GM12891 (cell line): Measurements from ENCODE around the gene PTGR2.
"Not testable (repeated sequence)": the region's sequence is repeated elsewhere in the genome, so short reads cannot be mapped to it uniquely, and the experiment has no call there.

Experiments used
- DNase-seq: peaks from one replicate; pipeline ENCODE4 v3.0.0; 2011; ENCODE audit warnings: low spot score; ENCODE audit not compliant: insufficient read length
- FAIRE-seq: peaks from 2 replicates; lab custom pipeline; 2011; peaks lifted over from hg19 to GRCh38; lab: Jason Lieb, UNC
- PAX5 ChIP-seq: IDR thresholded peaks from 2 replicates; pipeline ENCODE4 v1.6.1; 2011; ENCODE audit warnings: low read length, moderate library complexity, mild to moderate bottlenecking; ENCODE audit not compliant: insufficient read depth, severe bottlenecking
- POLR2A ChIP-seq: IDR thresholded peaks from 2 replicates; pipeline ENCODE4 v1.6.1; 2011; ENCODE audit warnings: low read depth, low read length, control low read depth
- POLR2AphosphoS5 ChIP-seq: IDR thresholded peaks from 2 replicates; pipeline ENCODE4 v1.6.1; 2011; ENCODE audit warnings: low read depth, low read length, control low read depth
- POU2F2 ChIP-seq: IDR thresholded peaks from 2 replicates; pipeline ENCODE4 v1.6.1; 2011; ENCODE audit warnings: low read depth, mild to moderate bottlenecking, control low read depth, low read length, moderate library complexity
- SPI1 ChIP-seq: IDR thresholded peaks from 2 replicates; pipeline ENCODE4 v1.6.1; 2011; ENCODE audit warnings: low read depth, low read length, control low read depth
- TAF1 ChIP-seq: IDR thresholded peaks from 2 replicates; pipeline ENCODE4 v1.6.1; 2011; ENCODE audit warnings: low read depth, low read length, control low read depth

The PTGR2 gene

DNA sequence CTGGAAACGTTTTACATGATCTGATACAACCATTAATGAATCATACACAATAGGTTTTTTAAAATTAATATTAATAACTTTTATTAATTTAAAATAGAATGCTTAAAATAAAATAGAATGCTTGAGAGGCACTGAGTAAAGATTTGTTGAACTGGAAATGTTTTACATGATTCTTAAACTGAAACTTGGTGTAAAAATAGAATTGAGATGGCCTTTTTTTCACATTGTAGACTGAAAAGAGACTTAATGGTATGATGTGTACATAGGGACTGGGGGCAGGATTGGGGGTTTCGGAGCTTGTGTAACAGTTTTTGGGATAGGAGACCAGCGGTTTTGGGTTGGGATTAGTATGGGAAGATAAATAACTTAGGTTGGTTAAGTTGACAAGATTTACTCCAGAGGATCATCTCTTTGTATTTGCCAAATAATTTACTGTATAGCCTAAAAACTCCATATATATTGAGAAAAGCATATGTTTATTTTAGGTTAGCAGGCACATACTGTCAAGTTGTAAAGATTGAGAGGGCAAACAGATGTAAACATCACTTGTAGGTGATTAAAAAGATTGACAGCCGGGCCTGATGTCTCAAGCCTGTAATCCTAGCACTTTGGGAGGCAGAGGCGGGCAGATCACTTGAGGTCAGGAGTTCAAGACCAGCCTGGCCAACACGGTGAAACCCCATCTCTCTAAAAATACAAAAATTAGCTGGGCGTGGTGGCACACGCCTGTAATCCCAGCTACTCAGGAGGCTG lies 33.0 kb downstream of the PTGR2 start:
- no peak for DNase-seq
- TF ChIP-seq POLR2AphosphoS5 (no peak), TAF1 (no peak), POU2F2 (no peak), PAX5 (no peak), SPI1 (no peak), POLR2A (no peak)
- FAIRE-seq, result no peak

- FAIRE-seq, result peak; percentile 96
- TF ChIP-seq TAF1, result peak; percentile 37; the same call in 1 of the 2 replicates
- no peak for TF ChIP-seq PAX5
- TF ChIP-seq SPI1, result no peak
- peak; percentile 75 for TF ChIP-seq POLR2AphosphoS5
- TF ChIP-seq POLR2A, result peak; percentile 54
- peak; percentile 79 for DNase-seq
Measured at GRCh38 chr14:73886449-73887317, 35.1 kb downstream of the PTGR2 start, which contains the start of gene ZNF410. TSS of gene ZNF410 (plus strand) at chr14:73886859. CDS start at chr14:73892176, 5,317 bp downstream.

DNA sequence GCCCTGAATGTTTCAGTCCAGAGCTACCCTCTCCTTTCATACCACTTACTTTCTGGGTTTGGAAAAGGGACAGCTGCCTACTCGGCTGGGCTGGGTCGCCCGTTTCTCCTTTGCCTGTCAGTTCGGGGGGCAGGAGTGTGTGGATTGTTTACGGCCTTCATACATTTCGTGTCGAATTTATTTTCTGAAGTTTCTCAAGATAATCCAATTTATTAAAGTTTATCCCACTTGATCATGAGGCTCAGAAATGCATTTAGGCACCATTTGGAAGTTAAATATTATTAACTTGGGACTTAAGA lies 35.6 kb downstream of the PTGR2 start:
- DNase-seq, result no peak
- TF ChIP-seq TAF1, result no peak
- TF ChIP-seq POLR2AphosphoS5, result no peak
- TF ChIP-seq PAX5, result no peak
- TF ChIP-seq SPI1, result no peak
- TF ChIP-seq POLR2A, result no peak
- no peak for TF ChIP-seq POU2F2
- FAIRE-seq, result no peak

GRCh38 chr14:73887694-73888459 lies 36.2 kb downstream of the PTGR2 start:
- DNase-seq, result no peak

GRCh38 chr14:73888460-73888725 lies 36.8 kb downstream of the PTGR2 start:
- TF ChIP-seq POLR2AphosphoS5, result no peak
- no peak for TF ChIP-seq POU2F2
- no peak for TF ChIP-seq POLR2A
- no peak for FAIRE-seq
- DNase-seq, result no peak

More at GRCh38 chr14:73887694-73888459, 36.2 kb downstream of the PTGR2 start:
- TF ChIP-seq POU2F2, result no peak
- TF ChIP-seq PAX5, result no peak
- no peak for TF ChIP-seq POLR2AphosphoS5
- no peak for TF ChIP-seq TAF1
- TF ChIP-seq POLR2A, result no peak
- no peak for TF ChIP-seq SPI1
- FAIRE-seq, result no peak

DNA sequence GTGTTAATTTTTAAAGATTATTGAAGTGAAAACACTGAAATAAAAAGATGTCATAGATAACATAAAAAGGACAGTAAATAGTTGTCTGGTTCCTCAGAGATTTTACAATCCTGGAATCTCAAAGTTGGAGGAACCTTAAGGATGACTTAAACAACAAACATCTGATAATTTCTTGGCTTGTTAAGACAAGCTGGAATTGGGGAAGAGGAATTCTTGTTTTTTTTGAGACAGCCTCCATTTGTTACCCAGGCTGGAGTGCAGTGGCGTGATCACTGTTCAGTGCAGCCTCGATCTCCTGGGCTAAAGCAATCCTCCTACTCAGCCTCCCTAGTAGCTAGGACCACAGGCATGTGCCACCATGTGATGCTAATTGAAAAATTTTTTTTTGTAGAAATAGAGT lies 37.3 kb downstream of the PTGR2 start:
- DNase-seq, result no peak
- no peak for FAIRE-seq
- TF ChIP-seq POU2F2 (no peak), PAX5 (no peak), POLR2AphosphoS5 (no peak), POLR2A (no peak)

DNA sequence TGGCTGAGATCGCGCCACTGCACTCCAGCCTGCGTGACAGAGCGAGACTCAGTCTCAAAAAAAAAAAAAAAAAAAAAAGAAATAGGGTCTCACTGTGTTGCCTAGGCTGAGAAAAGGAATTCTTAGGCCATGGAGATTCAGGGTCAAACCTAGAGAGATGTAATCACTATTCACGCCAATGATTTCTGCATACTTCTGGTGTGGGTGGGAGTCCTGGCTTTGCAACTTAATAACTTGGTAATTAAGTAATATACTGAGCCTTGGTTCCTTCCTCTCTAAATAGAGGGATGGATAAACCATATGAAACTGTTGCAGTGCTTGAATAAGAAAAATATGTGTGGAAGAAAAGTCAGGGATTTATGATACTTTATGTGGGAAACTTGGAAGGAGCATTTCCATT lies 37.7 kb downstream of the PTGR2 start:
- DNase-seq, result no peak
- FAIRE-seq, result no peak
- TF ChIP-seq SPI1 (no peak), POU2F2 (no peak), PAX5 (no peak), POLR2A (no peak), POLR2AphosphoS5 (no peak), TAF1 (no peak)

DNA sequence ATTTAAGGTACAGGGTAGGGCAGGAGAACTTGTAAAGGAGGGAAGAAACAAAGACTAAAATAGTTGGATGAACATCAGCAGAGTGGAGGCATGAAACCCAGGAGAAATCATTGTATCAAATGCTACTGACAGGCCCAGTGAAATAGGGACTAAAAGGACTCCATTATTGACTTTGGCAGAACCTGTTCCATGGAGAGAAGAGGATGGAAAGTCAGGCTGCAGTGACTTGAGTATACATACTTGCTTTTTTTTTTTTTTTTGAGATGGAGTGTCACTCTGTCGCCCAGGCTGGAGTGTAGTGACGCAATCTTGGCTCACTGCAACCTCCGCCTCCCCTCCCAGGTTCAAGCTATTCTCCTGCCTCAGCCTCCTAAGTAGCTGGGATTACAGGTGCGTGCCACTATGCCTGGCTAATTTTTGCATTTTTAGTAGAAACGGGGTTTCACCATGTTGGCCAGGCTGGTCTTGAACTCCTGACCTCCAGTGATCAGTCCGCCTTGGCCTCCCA lies 42.6 kb downstream of the PTGR2 start:
- not testable (repeated sequence) for FAIRE-seq, DNase-seq

DNA sequence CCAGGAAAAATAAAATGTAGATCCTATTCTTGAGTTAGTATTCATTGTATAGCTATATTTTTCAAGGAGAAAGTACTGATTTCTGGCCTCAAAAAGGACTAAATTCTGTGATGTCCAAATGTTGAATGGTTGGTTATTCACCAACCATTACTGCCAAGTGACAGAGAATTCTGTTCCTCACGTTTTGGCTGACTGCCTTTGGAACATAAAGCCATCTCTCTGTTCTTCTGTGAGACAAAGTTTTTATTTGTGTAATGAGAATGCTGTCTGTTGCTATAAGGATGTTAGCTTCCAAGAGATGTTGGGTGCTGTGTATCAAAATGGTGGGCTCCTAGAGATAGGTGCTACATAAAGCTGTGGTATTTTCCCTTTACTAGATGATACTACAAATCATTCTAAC lies 44.3 kb downstream of the PTGR2 start:
- DNase-seq (no peak), FAIRE-seq (no peak)
- TF ChIP-seq SPI1, result no peak
- TF ChIP-seq POLR2A, result no peak
- TF ChIP-seq PAX5, result no peak
- TF ChIP-seq TAF1, result no peak
- no peak for TF ChIP-seq POLR2AphosphoS5
- no peak for TF ChIP-seq POU2F2

DNA sequence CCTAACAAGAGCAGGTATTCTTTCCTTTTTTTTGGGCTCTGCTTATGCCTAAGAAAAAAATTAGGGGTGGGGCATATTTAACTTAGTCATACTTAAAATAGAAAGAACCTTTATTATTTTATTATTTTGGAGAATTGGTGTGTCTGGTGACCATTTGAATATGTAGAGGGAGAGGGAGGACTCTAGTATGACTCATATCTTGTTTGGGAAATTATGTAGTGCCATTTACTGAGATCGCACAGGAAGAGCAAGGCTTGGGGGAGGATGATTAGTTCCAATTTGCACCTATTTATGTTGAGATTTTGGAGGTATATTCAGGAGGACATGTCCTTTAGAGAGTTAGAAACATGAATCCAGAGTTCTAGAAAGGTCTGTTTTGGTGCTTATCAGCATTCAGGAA lies 44.9 kb downstream of the PTGR2 start:
- DNase-seq, result no peak
- no peak for FAIRE-seq
- TF ChIP-seq TAF1 (no peak), POLR2AphosphoS5 (no peak), POLR2A (no peak), POU2F2 (no peak), SPI1 (no peak), PAX5 (no peak)
